GM21367 (cell line): ENCODE results near the gene CYFIP1.

Source experiments
- ATAC-seq: cut with Tn5 transposase; IDR thresholded peaks from one replicate; pipeline ENCODE4 v1.9.1; 2021; ENCODE audit not compliant: unreplicated experiment

Gene CYFIP1

DNA sequence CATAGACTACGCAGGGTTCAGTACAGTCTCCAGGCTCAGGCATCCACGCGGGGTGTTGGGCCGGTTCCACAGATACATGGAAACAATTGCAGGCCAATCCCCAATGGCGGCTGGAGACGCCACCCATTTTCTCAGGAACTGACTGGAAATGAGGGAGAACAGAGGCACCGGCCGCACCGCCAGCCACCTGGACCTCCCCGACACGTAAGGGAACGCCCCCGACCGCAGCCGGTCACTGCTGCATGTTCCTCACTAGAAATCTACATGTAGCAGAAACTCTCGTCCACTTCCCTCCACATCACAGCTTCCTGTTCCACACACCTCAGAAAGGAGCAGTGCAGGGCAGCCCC, 29.2 kb downstream of the CYFIP1 start:
- no peak for ATAC-seq

DNA sequence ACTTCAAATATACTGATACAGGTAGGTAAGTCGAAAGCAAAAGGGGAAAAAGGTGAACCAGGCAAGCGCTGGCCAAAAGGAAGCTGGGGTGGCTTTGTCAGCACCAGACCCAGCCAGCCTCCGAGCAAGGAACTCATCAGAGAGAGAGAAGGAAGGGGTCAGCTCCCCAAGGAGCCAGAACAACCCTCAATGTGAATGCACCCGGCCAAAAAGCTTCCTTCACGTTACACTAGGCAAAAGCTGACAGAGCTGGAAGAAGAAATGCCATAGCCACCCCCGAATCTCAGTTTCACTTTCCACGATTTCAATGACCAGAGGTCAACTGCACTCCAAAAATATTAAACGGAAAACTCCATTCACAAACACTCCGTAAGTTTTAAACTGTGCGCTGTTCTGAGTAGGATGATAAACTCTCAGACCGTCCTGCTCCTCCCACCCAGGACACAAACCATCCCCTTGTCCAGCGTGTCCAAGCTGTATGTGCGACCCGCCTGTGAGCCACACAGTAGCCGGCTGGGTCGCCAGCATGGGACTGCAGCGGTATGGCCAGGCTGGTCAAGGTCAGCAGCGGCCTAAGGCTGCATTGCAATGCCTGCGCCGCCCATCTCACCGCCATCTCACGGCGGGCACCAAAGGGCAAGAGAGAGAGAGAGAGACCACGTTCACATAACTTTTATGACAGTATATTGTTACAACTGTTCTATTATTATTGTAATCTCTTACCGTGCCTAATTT, 29.7 kb downstream of the CYFIP1 start:
- ATAC-seq = no peak

DNA sequence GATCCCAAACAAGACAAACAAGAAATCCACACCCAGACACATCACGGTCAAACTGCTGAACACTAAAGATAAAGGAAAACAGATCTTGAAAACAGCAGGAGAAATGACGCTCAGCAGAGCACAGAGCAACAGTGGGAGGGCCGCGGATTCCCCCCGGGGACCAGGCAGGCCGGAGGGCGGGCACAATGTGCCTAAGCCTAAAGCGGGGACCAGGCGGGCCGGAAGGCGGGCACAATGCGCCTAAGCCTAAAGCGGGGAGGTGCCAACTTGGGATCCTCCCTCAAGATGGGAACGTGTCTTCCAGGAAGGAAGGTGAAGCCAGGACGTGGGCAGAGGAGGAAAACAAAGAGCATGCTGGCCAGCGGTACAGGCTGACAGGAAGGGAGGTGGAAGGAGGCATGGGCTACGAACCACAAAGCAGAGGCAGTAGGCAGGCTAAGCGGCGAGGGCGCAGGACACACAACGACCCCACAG, 31.1 kb downstream of the CYFIP1 start:
- ATAC-seq = no peak

DNA sequence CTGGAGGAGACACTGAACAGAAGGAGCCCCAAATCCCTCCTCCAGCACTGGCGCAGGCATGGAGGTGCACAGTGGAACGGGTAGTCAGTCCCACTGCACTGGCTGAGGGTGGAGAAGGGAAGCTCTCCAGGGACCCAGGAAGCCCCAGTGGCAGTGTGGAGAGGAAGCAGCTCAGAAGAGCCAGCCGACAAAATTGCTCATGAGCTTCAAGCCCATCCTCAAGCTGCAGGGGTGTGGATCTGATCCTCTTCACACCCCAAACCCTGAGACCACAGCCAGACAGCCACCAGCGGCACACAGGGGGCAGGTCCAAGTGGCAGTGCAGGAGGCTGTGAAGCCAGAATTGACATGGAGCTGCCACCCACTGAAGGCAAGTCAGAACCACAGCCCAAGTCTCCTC, 32.1 kb downstream of the CYFIP1 start:
- no peak for ATAC-seq

DNA sequence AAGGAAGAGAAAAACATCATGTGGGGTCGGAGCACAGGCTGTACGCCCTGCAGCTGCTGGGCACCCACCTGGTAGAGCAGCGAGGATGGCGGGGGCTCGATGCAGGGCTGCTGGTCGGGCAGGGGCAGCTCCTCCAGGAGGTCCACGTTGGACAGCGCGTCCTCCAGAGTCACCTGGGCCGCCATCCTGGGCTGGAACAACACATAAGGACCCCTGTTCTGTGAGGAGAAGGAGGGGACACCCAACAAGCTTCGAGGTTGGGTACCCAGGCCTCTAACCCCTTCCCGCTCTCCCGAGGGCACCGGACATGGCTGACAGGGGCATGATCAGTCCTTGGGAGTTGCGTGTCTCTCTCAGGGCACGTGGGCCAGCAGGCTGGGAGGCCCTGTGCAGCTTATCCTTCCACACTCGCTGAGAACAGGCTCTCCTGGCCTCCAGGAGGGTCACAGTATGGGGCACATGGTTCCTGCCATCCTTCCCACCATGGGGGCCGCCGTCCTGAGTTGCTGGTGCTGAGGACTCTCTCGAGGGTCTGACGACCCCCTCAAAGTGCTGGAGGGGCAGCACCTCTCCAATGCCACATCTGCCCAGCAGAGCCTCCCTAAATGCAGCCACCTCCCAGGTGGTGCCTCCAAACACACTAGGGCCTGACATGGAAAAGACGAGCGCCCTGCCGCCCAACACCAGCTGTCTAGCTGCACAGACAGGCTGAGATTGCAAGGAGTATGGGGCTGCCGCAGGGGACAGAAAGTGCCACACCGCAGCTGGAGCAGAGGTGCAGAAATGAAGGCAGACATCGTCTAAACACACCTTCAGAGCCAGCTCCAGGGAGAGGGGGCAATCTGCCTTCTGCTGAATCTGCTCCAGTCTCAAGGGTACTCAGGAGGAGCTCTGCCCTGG, 32.8 kb downstream of the CYFIP1 start:
- no peak for ATAC-seq

GRCh38 chr15:22945071-22945470, 35.1 kb downstream of the CYFIP1 start:
- no peak for ATAC-seq

- no peak for ATAC-seq
These were observed 35.5 kb downstream of the CYFIP1 start for GRCh38 chr15:22944651-22945050.

DNA sequence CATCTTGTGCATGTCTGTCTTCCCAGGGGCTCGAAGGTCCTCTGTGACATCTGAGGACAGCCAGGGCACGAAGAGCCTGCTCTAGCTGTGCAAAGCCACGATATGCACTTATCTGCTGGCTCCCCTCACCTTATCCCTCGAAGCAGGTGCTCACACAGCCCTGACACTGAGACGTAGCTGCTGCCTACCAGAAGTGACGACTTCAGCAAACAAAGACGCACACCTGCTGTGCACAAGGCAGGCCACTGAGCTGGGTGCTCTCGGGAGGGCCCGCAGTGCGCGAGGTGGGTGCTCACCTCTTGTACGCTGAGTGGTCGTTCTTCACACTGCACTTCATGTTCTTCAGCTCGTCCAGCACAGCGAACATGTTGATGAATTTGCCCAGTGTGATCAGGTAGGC, 37.3 kb downstream of the CYFIP1 start:
- ATAC-seq = no peak

- no peak for ATAC-seq
These were observed 37.8 kb downstream of the CYFIP1 start for GRCh38 chr15:22942306-22942855.

- no peak for ATAC-seq
These were observed 39.0 kb downstream of the CYFIP1 start for GRCh38 chr15:22941179-22941578.

- ATAC-seq = no peak
These were observed 40.5 kb downstream of the CYFIP1 start for GRCh38 chr15:22939652-22940061.

- ATAC-seq = no peak
These were observed 41.1 kb downstream of the CYFIP1 start for GRCh38 chr15:22939051-22939450.

GRCh38 chr15:22936577-22937472, 43.3 kb downstream of the CYFIP1 start:
- peak; percentile 74 for ATAC-seq

GRCh38 chr15:22933641-22934061, 46.5 kb downstream of the CYFIP1 start:
- ATAC-seq = no peak

- ATAC-seq = no peak
These were observed 48.2 kb downstream of the CYFIP1 start for GRCh38 chr15:22931784-22932536.

GRCh38 chr15:22930782-22931484, 49.2 kb downstream of the CYFIP1 start:
- no peak for ATAC-seq

- no peak for ATAC-seq
These were observed 52.4 kb downstream of the CYFIP1 start for GRCh38 chr15:22927761-22928160.

- ATAC-seq = no peak
These were observed 54.3 kb downstream of the CYFIP1 start for GRCh38 chr15:22925875-22926274.

DNA sequence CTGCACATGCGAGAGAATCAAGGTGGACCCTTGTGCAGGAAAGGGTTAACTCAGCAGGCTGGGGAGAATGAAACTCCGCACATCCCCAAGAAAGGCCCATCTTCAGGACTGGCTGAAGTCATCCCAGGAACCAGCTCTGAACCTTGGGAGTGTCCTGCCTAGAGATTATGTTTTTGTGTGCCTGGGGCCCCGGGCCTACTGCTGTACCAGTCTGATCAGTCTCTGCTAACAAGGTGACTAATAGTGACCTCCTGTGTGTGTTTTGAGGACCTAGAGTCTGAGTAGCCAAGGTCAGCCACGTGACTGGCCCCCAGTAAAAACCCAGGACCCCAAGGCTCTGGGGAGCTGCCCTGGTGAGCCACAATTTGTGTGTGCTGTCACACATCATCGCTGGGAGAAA, 58.2 kb downstream of the CYFIP1 start:
- ATAC-seq = no peak

DNA sequence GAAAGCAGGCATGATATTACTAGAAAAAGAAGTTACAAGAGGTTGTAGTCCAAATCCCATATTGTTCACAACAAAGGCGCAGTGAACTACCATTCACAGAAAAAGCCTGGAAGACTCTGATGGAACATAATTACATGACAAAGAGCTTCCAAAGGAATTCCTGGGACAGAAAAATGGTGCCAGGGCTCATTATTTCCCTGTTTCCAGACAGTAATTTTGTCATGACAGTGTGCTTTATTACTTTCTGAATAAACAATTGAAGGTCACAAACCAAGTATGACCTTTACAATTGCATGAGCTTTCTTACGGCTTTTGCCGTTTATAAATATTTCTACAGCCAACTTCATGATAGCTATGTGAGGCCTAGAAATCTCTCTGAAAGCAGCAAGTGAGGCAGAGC, 61.0 kb downstream of the CYFIP1 start:
- no peak for ATAC-seq
